HG02884 (cell line): Measurements from ENCODE around the gene TCTA.
A peak's percentile ranks its signal among the peaks of the same experiment; 100 is the strongest.
"Not testable (repeated sequence)": the region's sequence is repeated elsewhere in the genome, so short reads cannot be mapped to it uniquely, and the experiment has no call there.

ENCODE experiments used
- ATAC-seq: cut with Tn5 transposase; IDR thresholded peaks from one replicate; pipeline ENCODE4 v1.9.1; 2021; ENCODE audit warnings: mild to moderate bottlenecking, moderate library complexity; ENCODE audit not compliant: unreplicated experiment

TCTA gene, protein sequence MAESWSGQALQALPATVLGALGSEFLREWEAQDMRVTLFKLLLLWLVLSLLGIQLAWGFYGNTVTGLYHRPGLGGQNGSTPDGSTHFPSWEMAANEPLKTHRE

DNA sequence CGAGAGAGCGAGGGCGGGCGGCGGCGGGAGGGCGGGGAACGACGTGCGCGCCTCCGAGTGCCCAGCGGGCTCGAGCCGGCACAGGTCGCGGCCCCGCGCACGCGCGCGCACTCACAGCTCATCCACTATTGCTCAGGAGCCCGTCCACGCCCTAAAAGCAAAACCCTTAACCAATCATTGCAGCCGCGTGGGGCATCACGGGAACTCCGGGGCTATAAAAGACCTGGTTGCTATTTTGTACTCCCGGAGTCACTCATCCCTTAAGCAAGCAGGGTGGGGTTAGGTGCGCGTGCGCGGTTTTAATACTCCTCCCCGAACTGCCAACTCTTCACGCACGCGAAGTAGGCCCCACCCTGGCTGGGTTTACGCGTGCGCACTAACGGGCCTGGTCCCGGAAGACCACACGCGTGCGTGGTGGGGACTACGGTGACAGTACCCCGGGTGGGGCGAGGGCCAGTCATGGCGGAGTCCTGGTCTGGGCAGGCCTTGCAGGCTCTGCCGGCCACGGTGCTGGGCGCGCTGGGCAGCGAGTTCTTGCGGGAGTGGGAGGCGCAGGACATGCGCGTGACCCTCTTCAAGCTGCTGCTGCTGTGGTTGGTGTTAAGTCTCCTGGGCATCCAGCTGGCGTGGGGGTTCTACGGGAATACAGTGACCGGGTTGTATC lies at the start of gene TCTA, which contains the start of gene RHOA:
Gene TCTA (plus strand): TSS at position 456 of the 664 bp plus-strand sequence. CDS start 4 bp downstream, at position 460.
Gene RHOA (minus strand): TSS at position 9 of the 664 bp plus-strand sequence. CDS start 36,387 bp downstream, outside the sequence.
- peak; percentile 87 for ATAC-seq

DNA sequence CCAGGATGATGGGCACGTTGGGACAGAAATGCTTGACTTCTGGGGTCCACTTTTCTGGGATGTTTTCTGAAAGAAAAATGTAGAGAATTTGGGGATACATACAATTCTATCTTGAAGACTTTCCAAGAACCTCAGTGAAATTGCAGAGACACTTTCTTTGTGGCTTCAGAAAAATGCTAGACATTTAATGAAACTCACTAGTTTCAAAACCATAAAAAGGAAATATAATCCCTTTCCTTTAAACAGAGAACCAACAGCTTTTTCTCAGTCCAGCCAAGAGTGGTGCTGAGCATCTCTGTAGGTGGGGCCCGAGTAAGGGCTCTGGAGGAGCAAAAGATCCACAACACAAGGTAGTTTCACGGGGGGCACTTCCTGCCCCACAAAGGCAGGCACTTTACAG lies 49.7 kb upstream of the TCTA start:
- ATAC-seq: no peak

DNA sequence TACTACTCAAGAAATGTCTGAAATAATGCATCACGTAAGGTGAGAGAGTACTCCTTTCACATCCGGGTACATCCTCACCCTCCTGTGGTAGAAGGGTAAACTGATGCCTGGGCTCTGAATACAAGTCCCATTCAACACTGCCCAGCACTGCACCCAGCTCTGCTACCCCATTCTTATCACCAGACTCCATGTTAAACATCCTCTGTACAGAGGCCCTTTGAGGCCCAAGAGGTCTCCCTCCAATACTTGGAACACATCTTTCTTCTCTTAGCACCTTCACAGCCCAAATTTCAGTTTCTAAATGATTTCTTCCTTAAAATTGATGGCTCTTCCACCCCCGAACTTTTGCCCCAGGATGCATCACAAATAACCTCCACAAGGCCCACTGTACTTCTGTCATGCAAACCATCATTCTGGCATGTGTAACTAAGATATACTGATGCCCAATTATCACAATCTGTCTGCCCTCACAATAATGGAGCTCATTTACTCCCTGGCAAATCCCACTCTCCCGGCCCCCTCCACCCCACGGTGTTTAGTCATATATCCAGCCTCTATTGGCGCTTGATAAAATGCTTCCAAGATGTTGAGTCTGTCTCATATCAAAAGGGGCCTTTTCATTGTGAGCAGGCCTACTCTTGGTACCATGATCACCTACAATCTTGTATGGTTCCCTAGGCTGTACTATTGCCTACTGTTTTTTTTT lies 41.5 kb upstream of the TCTA start:
- ATAC-seq: no peak

DNA sequence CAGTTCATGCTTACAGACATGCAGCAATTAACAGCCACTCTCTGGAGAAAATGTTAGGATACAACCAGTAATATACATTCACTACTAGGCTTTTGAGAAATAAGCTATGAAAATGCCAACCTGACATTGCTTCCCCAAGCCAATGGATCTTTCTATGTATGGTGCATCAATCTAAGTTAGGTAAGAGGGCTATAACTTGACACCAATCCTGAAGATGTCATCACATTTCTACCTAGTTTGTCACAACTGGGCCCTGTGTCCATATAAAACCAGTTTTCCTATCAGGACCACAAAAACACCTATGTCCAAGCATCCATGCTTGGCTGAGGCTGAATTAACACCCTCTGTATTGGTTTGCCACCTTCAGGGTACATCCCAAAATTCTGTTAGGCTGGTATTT lies 40.3 kb upstream of the TCTA start:
- no peak for ATAC-seq

DNA sequence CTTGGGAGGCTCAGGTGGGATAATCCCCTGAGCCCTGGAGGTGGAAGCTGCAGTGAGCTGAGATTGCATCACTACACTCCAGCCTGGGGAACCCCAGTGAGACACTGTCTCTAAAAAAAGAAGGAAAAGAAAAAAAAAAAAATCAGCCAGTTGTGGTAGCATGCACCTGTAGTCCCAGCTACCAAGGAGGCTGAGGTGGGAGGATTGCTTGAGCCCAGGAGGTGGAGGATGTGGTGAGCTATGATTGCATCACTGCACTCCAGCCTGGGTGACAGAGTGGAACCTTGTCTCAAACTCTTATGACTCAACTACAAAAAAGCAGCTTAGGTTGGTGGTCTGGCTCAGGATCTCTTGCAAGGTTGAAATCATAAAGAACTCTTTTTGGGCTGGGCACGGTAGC lies 34.7 kb upstream of the TCTA start:
- no peak for ATAC-seq

DNA sequence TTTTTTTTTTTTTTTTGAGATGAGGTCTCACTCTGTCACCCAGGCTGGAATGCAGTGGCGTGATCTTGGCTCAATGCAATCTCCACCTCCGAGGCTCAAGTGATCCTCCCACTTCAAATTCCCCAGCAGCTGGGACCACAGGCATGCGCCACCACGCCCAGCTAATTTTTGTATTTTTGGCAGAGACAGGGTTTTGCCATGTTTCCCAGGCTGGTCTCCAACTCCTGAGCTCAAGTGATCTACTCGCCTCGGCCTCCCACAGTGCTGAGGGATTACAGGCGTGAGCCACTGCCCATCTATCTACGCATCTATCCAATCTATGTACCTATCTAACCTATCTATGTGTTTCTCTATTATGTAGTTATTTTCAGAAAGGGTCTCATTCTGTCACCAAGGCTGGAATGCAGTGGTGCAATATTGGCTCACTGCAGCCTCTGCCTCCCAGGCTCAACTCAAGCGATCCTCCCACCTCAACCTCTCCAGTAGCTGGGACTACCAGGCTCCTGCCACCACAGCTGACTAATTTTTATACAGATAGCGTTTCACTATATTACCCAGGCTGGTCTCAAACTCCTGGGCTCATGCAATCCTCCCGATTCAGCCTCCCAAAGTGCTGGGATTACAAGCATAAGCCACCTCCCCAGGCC lies 33.9 kb upstream of the TCTA start:
- ATAC-seq: no peak

DNA sequence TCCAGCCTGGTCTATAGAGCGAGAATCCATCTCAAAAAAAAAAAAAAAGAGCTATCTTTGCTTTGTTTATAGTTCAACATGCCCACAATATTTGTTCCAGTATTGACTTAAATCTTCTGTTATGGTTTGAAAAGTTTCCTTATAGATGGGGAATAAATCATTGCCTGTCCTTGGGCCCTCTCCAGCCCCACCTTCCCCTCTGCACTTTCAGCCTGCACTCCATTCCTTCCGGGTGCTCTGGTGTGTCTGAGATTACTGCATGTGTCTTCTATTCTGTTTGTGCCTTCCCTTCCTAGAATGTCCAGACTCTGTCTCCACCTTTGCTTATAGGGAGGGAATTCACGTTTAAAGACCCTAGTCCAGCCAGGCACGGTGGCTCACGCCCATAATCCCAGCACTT lies 28.8 kb upstream of the TCTA start:
- no peak for ATAC-seq

DNA sequence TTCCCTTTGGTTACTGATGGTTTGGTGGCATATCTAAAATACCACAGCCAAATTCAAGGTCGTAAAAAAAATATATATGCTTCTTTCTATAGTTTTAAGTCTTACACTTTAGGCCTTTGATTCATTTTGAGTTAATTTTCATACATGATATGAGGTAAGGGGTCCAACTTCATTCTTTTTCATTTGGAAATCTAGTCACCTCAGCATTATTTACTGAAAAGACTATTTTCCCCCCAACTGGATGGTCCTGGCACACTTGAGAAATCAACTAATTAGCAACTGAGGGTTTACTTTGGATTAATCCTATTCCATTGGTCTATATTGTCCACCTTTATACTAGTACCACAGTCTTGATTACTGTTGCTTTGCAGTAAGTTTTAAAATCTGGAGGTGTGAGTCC lies 26.6 kb upstream of the TCTA start:
- ATAC-seq: no peak

DNA sequence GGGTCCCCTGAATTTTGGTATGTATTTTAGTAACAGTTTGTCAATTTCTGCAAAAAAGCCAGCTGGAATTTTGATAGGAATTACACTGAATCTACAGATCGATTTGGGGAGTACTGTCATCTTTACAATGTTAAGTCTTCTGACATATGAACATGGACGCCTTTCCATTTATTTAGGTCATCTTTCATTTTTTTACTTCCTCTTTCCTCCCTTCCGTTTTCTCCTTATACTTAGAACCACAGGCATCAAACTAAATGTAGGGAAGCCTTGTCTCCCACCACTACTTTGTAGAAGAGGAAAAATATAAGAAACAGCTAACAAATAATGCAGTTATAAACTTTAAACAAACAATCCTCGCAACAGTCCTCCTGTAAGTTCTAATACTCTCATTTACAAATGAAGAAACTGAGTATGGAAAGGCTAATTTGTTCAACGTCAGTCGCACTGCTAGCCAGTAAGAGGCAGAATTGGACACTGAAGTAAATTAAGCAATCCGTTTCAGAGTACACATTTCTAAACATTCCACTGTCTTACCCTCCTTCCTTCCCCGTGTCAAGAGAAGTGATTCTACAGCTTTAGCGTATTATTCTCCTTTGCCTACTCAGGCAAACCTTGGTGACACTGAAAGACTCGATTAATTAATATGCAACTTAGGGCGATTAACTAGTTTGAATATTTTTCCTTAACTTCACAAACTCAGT lies 26.0 kb upstream of the TCTA start:
- ATAC-seq: no peak

DNA sequence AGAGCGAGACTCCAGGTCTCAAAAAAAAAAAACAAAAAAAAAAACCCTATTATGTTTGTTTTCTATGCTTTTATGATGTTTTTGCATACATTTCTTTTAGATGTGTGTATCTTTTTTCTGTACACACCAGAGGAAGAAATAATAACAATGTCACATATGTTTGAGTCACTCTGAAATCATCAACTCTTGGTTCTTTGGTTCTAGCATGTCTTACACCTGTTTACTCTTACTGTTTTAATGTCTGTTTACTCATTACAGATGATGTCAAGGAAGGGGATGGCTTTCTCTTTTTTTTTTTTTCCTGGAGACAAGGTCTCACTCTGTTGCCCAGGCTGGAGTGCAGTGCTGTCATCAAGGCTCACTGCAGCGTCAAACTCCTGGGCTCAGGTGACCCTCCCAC lies 24.5 kb upstream of the TCTA start:
- no peak for ATAC-seq

DNA sequence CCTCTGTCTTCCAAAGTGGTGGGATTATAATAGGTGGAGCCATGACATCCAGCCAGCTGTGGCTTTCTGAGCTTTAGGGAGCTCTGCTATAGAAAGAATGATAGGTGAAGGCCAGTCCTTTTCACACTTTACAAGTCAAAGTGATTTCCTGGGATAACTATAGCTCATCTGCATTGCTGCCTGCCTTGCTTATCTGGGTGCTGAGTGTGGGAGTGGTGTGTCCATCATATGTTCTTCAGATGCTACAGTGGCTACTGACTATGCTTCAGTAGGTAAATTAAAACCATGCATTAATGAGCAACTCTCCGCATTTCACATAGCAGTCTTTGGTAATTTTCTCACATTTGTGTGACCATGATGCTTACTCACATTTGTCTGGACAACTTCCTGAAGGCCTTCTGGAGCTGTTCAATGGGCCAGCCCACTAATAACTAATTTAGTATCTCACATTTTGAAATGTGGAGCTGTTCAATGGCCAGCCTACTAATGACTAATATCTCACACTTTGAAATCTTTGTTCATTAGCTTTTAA lies 23.9 kb upstream of the TCTA start:
- no peak for ATAC-seq

DNA sequence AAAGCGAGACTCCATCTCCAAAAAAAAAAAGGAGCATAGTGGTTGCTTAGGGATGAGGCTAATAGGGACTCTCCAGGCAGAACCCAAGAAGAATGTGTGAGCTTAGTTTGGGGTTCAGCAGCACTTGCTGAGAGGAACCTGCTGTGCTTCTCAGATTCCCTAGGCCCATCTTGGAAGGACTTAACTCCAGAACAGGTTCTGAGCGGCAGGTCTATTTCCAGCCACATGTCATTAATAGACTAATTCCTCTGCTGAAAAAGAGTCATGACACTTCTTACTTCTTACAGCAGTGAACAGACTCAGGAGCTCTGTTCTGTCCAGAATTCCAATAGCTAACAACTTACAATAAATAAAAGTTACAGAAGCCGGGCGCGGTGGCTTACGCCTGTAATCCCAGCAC lies 22.9 kb upstream of the TCTA start:
- no peak for ATAC-seq

DNA sequence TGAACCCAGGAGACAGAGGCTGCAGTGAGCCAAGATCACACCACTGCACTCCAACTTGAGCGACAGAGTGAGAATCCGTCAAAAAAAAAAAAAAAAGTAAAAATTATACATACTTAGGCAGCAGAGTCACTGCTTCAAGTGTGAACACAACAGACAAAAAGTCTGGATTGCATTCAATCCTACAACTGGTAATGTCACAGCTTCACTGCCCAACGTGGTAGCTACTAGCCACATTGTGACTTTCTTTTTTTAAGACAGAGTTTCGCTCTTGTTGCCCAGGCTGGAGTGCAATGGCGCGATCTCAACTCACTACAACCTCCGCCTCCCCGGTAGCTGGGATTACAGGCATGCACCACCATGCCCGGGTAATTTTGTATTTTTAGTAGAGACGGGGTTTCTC lies 20.9 kb upstream of the TCTA start:
- not testable (repeated sequence) for ATAC-seq

DNA sequence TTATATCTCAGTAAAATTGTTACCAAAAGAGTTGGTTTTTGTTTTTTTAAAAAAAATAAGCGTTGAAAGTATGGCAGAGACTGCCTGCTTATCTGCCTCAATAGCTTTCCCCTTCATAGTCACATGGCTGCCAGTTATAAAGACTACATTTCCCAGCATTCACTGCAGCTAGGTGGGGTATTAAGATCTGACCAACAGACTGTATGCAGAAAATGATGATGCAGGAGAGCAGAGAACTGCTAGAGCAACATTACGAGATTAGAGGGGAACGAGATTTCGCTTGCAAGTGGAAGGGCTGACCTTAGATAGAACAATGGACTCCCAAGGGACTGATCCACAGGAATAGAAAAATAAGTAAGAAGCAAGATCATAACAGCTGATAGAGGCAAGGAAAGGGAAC lies 14.8 kb upstream of the TCTA start:
- no peak for ATAC-seq

DNA sequence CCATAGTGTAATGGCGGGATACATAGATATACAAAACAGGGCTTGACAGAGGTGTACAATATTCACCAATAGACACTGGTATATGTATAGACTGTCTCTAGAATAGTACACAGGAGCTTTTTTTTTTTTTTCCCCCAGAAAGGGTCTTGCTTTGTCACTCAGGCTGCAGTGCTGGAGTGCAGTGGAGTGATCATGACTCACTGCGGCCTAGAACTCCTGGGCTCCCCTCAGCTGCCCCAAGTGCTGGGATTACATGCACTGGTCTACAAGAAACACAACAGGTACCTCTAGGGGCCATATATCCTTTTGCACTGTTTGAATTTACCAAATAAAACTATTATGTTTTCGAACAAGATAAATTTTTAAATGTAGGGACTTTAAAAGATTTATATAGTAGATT lies 12.8 kb upstream of the TCTA start:
- no peak for ATAC-seq

DNA sequence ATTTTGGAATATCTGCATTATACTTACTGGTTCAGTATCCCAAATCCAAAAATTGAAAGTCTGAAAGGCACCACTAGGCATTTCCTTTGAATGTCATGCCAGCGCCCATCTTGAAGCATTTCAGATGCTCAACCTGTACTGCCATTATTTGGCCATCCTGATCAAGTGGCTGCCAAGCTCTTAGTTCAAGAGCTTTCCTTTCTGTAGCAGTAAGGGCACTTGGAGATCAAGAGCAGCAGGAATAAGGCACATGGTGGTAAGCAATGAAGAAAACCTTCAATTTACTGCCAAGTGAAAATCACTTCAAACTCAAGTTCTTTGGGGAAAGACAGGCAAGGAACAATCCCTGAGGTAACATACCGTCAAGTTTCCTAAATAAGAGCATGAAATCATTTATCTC lies 10.5 kb upstream of the TCTA start:
- ATAC-seq: no peak

DNA sequence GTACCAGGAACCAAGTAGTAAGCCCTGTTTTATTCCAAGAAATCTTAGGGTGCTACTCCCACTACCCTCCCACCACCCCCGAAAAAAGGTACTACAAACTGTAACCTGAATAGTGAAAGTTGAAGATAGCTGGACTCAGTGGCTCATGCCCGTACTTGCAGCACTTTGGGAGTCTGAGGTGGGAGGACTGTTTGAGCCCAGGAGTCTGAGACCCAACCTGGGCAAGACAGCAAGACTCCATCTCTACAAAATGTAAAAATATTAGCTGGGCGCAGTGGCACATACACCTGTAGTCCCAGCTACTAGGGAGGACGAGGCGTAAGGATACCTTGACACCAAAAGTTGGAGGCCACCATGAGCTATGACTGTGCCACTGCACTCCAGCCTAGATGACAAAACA lies 8.3 kb upstream of the TCTA start:
- no peak for ATAC-seq

DNA sequence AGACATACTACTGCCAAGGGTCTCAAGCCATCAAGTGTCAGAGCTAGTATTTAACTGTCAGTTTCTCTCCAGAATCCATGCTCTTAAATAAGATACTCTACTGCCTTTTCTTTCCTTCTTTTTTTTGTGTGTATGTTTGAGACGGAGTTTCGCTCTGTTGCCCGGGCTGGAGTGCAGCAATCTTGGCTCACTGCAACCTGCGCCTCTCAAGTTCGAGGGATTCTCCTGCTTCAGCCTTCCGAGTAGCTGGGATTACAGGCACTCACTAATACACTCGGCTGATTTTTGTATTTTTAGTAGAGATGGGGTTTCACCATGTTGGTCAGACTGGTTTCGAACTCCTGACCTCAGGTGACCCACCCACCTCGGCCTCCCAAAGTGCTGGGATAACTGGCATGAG lies 6.7 kb upstream of the TCTA start:
- not testable (repeated sequence) for ATAC-seq

DNA sequence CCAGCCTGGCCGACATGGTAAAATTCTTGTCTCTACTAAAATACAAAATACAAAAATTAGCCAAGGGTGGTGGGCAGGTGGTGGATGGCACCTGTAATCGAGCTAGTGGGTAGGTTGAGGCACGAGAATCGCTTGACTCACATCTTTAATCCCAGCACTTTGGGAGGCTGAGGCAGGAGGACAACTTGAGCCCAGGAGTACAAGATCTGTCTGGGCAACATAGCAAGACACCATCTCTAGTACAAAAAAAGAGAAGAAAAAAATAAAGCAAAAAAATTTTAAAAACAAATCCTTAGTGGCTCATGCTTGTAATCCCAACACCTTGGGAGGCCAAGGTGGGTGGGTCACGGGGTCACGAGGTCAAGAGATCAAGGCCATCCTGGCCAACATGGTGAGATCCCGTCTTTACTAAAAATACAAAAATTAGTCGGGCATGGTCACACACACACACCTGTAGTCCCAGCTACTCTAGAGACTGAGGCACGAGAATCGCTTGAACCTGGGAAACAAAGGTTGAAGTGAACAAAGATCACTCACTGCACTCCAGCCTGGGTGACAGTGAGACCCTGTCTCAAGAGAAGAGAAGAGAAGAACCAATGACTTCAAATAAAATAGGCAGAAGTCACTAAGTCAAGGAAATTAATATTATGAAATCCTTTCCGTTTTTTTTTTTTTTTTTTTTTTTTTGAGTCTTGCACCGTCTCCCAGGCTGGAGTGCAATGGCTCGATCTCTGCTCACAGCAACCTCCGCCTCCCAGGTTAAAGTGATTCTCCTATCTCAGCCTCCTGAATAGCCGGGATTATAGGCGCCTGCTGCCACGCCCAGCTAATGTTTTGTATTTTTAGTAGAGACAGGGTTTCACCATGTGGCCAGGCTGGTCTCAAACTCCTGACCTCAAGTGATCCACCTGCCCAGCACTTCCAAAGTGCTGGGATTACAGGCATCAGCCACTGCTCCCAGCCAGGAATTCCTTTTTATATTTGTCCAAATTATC lies 5.4 kb upstream of the TCTA start:
- ATAC-seq: no peak
